ENCODE measurements around the gene B3GNT8. TPM values are rescaled to one million over a fixed set of nuclear protein-coding genes. Genes with fewer than 3 reads are reported as not detected.

The B3GNT8 gene
- total and polyA plus RNA-seq, 2 experiments from 2014 or later: 5.3 to 17.7 TPM

- Histone ChIP-seq H2AFZ (no peak overlapping the region), H3K79me2 (peaks cover 41% of the 10 kb centered on the region), H3K9me3 (ENCODE audit: low read depth) (no peaks in the 10 kb centered on the region), H3K27ac (peak overlapping the region; percentile 97), H3K4me2 (peak overlapping the region; percentile 96), H3K9me2 (replicated peaks; ENCODE audit: insufficient read depth) (no peaks in the 10 kb centered on the region), H4K20me1 (ENCODE audit: insufficient read depth, poor library complexity, severe bottlenecking) (no peaks in the 10 kb centered on the region), H3K4me3 (peak overlapping the region; percentile 32), H3K4me1 (ENCODE audit: insufficient read depth) (peaks cover 25% of the 10 kb centered on the region), H3K27me3 (no peaks in the 10 kb centered on the region), H3K36me3 (replicated peaks; ENCODE audit: insufficient read depth, low read depth) (no peaks in the 10 kb centered on the region)
- TF ChIP-seq EZH2 (IDR thresholded peaks at IDR 0.05; ENCODE audit: borderline replicate concordance) (no peak), EZH2phosphoT487 (IDR thresholded peaks at IDR 0.05; ENCODE audit: low read depth, severe bottlenecking, unreplicated experiment) (no peak)
- TF ChIP-seq, protein P1, sequence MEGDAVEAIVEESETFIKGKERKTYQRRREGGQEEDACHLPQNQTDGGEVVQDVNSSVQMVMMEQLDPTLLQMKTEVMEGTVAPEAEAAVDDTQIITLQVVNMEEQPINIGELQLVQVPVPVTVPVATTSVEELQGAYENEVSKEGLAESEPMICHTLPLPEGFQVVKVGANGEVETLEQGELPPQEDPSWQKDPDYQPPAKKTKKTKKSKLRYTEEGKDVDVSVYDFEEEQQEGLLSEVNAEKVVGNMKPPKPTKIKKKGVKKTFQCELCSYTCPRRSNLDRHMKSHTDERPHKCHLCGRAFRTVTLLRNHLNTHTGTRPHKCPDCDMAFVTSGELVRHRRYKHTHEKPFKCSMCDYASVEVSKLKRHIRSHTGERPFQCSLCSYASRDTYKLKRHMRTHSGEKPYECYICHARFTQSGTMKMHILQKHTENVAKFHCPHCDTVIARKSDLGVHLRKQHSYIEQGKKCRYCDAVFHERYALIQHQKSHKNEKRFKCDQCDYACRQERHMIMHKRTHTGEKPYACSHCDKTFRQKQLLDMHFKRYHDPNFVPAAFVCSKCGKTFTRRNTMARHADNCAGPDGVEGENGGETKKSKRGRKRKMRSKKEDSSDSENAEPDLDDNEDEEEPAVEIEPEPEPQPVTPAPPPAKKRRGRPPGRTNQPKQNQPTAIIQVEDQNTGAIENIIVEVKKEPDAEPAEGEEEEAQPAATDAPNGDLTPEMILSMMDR (IDR thresholded peaks at IDR 0.05; ENCODE audit: poor library complexity): no peak
- DNase-seq (ENCODE audit: low spot score): no peak
- 89% methylated on average over 1 of the region's 1 CpG for WGBS (ENCODE audit: low lambda C conversion rate, missing lambda C conversion rate)
Observed at GRCh38 chr19:41428481-41428859, 1.3 kb upstream of the B3GNT8 start.

DNA sequence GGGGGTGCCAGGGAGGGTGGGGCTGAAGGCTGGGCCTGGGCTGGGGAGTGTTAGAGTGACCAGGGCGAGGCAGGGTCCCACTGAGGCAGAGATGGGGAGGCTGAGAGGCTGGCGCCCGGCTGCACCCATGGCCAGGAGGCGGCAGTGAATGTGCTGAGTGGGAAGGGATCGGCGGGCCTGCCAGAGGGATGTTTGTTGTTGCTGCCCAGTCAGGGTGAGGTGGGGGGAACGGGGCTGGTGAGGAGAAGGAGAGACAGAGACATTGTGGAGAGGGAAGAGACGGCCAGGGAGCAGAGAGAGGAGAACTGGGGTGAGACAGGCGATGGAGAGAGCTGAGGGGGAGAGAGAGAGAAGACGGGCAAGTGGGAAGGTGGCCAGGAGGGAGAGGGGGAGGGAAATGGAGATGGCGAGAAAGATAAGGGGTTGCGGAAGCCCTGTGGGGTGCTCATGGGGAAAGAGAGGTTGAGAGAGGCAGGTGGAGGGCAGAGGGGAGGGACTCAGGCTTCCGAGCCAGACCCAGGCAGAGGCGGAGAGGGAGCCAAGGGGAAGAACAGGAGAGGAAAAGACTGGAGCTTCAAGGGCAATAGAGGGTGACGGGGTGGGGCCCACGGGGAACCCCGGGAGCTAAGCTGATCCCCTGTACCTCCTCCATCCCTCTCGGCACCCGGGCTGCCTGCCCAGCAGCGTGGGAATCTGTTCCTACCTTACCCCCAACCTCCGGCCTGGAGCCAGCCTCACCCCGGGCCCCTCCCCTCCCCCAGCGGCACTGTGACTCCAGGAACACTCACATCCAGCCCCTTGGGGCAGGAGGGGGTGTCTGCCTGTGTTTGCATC is 690 bp upstream of the B3GNT8 start:
- Histone ChIP-seq H3K4me3 (peak overlapping the region; percentile 32), H3K27ac (peak overlapping the region; percentile 97), H3K9me2 (replicated peaks; ENCODE audit: insufficient read depth) (no peaks in the 10 kb centered on the region), H3K4me1 (ENCODE audit: insufficient read depth) (peaks cover 25% of the 10 kb centered on the region), H3K79me2 (peaks cover 41% of the 10 kb centered on the region), H4K20me1 (ENCODE audit: insufficient read depth, poor library complexity, severe bottlenecking) (no peaks in the 10 kb centered on the region), H3K4me2 (peak overlapping the region; percentile 96), H2AFZ (peak overlapping the region; percentile 64), H3K27me3 (no peaks in the 10 kb centered on the region), H3K9me3 (ENCODE audit: low read depth) (no peaks in the 10 kb centered on the region), H3K36me3 (replicated peaks; ENCODE audit: insufficient read depth, low read depth) (no peaks in the 10 kb centered on the region)
- peak; percentile 68 for DNase-seq (ENCODE audit: low spot score)
- WGBS (ENCODE audit: low lambda C conversion rate, missing lambda C conversion rate): 12% methylated on average over 15 of the region's 23 CpGs
- TF ChIP-seq EZH2phosphoT487 (IDR thresholded peaks at IDR 0.05; ENCODE audit: low read depth, severe bottlenecking, unreplicated experiment): no peak
- TF ChIP-seq, protein P1 (IDR thresholded peaks at IDR 0.05; ENCODE audit: poor library complexity): peak; percentile 11

GRCh38 chr19:41426116-41426841 is 895 bp downstream of the B3GNT8 start:
- H3K4me1 ChIP-seq (ENCODE audit: insufficient read depth): peaks cover 25% of the 10 kb centered on the region
- no peaks in the 10 kb centered on the region for H3K9me2 ChIP-seq (replicated peaks; ENCODE audit: insufficient read depth)
- H3K36me3 ChIP-seq (replicated peaks; ENCODE audit: insufficient read depth, low read depth): no peaks in the 10 kb centered on the region
- TF ChIP-seq EZH2 (IDR thresholded peaks at IDR 0.05; ENCODE audit: borderline replicate concordance) (no peak), EZH2phosphoT487 (IDR thresholded peaks at IDR 0.05; ENCODE audit: low read depth, severe bottlenecking, unreplicated experiment) (no peak)
- TF ChIP-seq, protein P1 (IDR thresholded peaks at IDR 0.05; ENCODE audit: poor library complexity): no peak
- H3K9me3 ChIP-seq (ENCODE audit: low read depth): no peaks in the 10 kb centered on the region
- no peak overlapping the region for H2AFZ ChIP-seq
- no peak for DNase-seq (ENCODE audit: low spot score)
- H3K27ac ChIP-seq: peak overlapping the region; percentile 97
- no peaks in the 10 kb centered on the region for H4K20me1 ChIP-seq (ENCODE audit: insufficient read depth, poor library complexity, severe bottlenecking)
- H3K27me3 ChIP-seq: no peaks in the 10 kb centered on the region
- H3K4me2 ChIP-seq: peak overlapping the region; percentile 96
- peaks cover 41% of the 10 kb centered on the region for H3K79me2 ChIP-seq
- WGBS (ENCODE audit: low lambda C conversion rate, missing lambda C conversion rate): 92% methylated on average over 30 of the region's 36 CpGs
- H3K4me3 ChIP-seq: peak overlapping the region; percentile 35

Measured in hepatocyte (in vitro differentiated cells).